ENCODE measurements around the gene ETNK2. TPM values are rescaled to one million over a fixed set of nuclear protein-coding genes. Genes with fewer than 3 reads are reported as not detected.

ETNK2 gene
- total RNA-seq, 1 donor from 2014 or later: 8.2 TPM

- H3K27me3 Mint-ChIP-seq (ENCODE audit: low read depth, unreplicated experiment): no peaks in the 10 kb centered on the region
- Histone ChIP-seq H3K36me3 (ENCODE audit: insufficient read depth, low read length) (no peaks in the 10 kb centered on the region), H4K20me1 (ENCODE audit: insufficient read depth, low read length) (no peaks in the 10 kb centered on the region), H3K4me2 (ENCODE audit: low read length) (no peak overlapping the region), H3K79me2 (ENCODE audit: insufficient read depth, low read length) (no peaks in the 10 kb centered on the region), H2AFZ (ENCODE audit: low read depth, low read length) (no peak overlapping the region), H3K4me3 (ENCODE audit: insufficient read depth, low read depth, low read length) (no peak overlapping the region), H3K9me3 (ENCODE audit: insufficient read depth, low read depth, low read length) (no peaks in the 10 kb centered on the region), H3K9ac (ENCODE audit: low read length) (no peak overlapping the region), H3K27ac (ENCODE audit: low read depth, low read length) (no peak overlapping the region), H3K27me3 (ENCODE audit: insufficient read depth, low read length) (no peaks in the 10 kb centered on the region), H3K4me1 (ENCODE audit: insufficient read depth, low read length) (peaks cover 17% of the 10 kb centered on the region)
- no peak for FAIRE-seq
- peaks cover 4% of the 10 kb centered on the region for H3K4me1 Mint-ChIP-seq (ENCODE audit: low read depth, unreplicated experiment)
- no peak for DNase-seq (ENCODE audit: low read depth)
- peaks cover 2% of the 10 kb centered on the region for H3K36me3 Mint-ChIP-seq (ENCODE audit: low read depth, unreplicated experiment)
- no peaks in the 10 kb centered on the region for H3K9me3 Mint-ChIP-seq (ENCODE audit: unreplicated experiment)
- H3K4me3 Mint-ChIP-seq (ENCODE audit: unreplicated experiment): no peak overlapping the region
- TF ChIP-seq CTCF (IDR thresholded peaks at IDR 0.05; ENCODE audit: insufficient read depth, low read depth, low read length): no peak
- no peak for TF ChIP-seq EZH2 (IDR thresholded peaks at IDR 0.05; ENCODE audit: insufficient read depth, low read length)
- H3K27ac Mint-ChIP-seq (ENCODE audit: unreplicated experiment): no peak overlapping the region
These were observed 27.2 kb downstream of the ETNK2 start for GRCh38 chr1:204124639-204125038.

GRCh38 chr1:204123376-204123775 is 28.5 kb downstream of the ETNK2 start:
- Histone ChIP-seq H3K27ac (ENCODE audit: low read depth, low read length) (no peak overlapping the region), H3K4me1 (ENCODE audit: insufficient read depth, low read length) (peaks cover 7% of the 10 kb centered on the region), H2AFZ (ENCODE audit: low read depth, low read length) (no peak overlapping the region), H3K9me3 (ENCODE audit: insufficient read depth, low read depth, low read length) (no peaks in the 10 kb centered on the region), H3K4me2 (ENCODE audit: low read length) (no peak overlapping the region), H3K4me3 (ENCODE audit: insufficient read depth, low read depth, low read length) (no peak overlapping the region), H3K79me2 (ENCODE audit: insufficient read depth, low read length) (no peaks in the 10 kb centered on the region), H3K36me3 (ENCODE audit: insufficient read depth, low read length) (no peaks in the 10 kb centered on the region), H4K20me1 (ENCODE audit: insufficient read depth, low read length) (no peaks in the 10 kb centered on the region), H3K27me3 (ENCODE audit: insufficient read depth, low read length) (no peaks in the 10 kb centered on the region), H3K9ac (ENCODE audit: low read length) (no peak overlapping the region)
- Mint-ChIP-seq H3K36me3 (ENCODE audit: low read depth, unreplicated experiment) (peaks cover 5% of the 10 kb centered on the region), H3K27me3 (ENCODE audit: low read depth, unreplicated experiment) (no peaks in the 10 kb centered on the region), H3K9me3 (ENCODE audit: unreplicated experiment) (no peaks in the 10 kb centered on the region), H3K27ac (ENCODE audit: unreplicated experiment) (no peak overlapping the region), H3K4me1 (ENCODE audit: low read depth, unreplicated experiment) (peaks cover 4% of the 10 kb centered on the region), H3K4me3 (ENCODE audit: unreplicated experiment) (no peak overlapping the region)
- DNase-seq (ENCODE audit: low read depth): no peak
- TF ChIP-seq CTCF (IDR thresholded peaks at IDR 0.05; ENCODE audit: insufficient read depth, low read depth, low read length): no peak
- TF ChIP-seq EZH2 (IDR thresholded peaks at IDR 0.05; ENCODE audit: insufficient read depth, low read length): no peak
- no peak for FAIRE-seq

GRCh38 chr1:204121840-204122555 is 29.8 kb downstream of the ETNK2 start:
- Histone ChIP-seq H4K20me1 (ENCODE audit: insufficient read depth, low read length) (no peaks in the 10 kb centered on the region), H3K4me3 (ENCODE audit: insufficient read depth, low read depth, low read length) (no peak overlapping the region), H3K27ac (ENCODE audit: low read depth, low read length) (no peak overlapping the region), H2AFZ (ENCODE audit: low read depth, low read length) (no peak overlapping the region), H3K9ac (ENCODE audit: low read length) (no peak overlapping the region), H3K4me2 (ENCODE audit: low read length) (no peak overlapping the region), H3K36me3 (ENCODE audit: insufficient read depth, low read length) (no peaks in the 10 kb centered on the region), H3K79me2 (ENCODE audit: insufficient read depth, low read length) (no peaks in the 10 kb centered on the region), H3K27me3 (ENCODE audit: insufficient read depth, low read length) (no peaks in the 10 kb centered on the region), H3K9me3 (ENCODE audit: insufficient read depth, low read depth, low read length) (no peaks in the 10 kb centered on the region), H3K4me1 (ENCODE audit: insufficient read depth, low read length) (peaks cover 2% of the 10 kb centered on the region)
- Mint-ChIP-seq H3K27ac (ENCODE audit: unreplicated experiment) (no peak overlapping the region), H3K9me3 (ENCODE audit: unreplicated experiment) (no peaks in the 10 kb centered on the region), H3K4me3 (ENCODE audit: unreplicated experiment) (no peak overlapping the region), H3K27me3 (ENCODE audit: low read depth, unreplicated experiment) (no peaks in the 10 kb centered on the region), H3K36me3 (ENCODE audit: low read depth, unreplicated experiment) (peaks cover 5% of the 10 kb centered on the region), H3K4me1 (ENCODE audit: low read depth, unreplicated experiment) (no peaks in the 10 kb centered on the region)
- FAIRE-seq (no peak), DNase-seq (ENCODE audit: low read depth) (no peak)
- TF ChIP-seq EZH2 (IDR thresholded peaks at IDR 0.05; ENCODE audit: insufficient read depth, low read length) (no peak), CTCF (IDR thresholded peaks at IDR 0.05; ENCODE audit: insufficient read depth, low read depth, low read length) (no peak)
